Panc1 (cell line): ENCODE results near the gene CDK19. TPM values are rescaled to one million over a fixed set of nuclear protein-coding genes. Genes with fewer than 3 reads are reported as not detected.

ENCODE experiments used
- ATAC-seq: fragments of 200-7000 bp; cut with Tn5 transposase; 2 replicates; pipeline ENCODE4 v1.9.1; 2020; ENCODE audit warnings: mild to moderate bottlenecking, moderate library complexity
- BruUV-seq: library from RNA; stranded (reverse); fragments of 400-500 nt; replicated peaks from 2 replicates; lab custom pipeline; 2021; lab: Mats Ljungman, UMichigan
- CTCF ChIA-PET: fragments of 300-600 bp; sonication (Branson Sonifier 250); formaldehyde crosslinking; loops from one replicate; lab custom pipeline; 2022; ENCODE audit warnings: antibody characterized with exemption; lab: Charles Lee
- POLR2A ChIA-PET: fragments of 300-600 bp; sonication (Branson Sonifier 250); formaldehyde crosslinking; loops from one replicate; lab custom pipeline; 2022; ENCODE audit warnings: antibody characterized with exemption; lab: Charles Lee
- DNase-seq: peaks from one replicate; pipeline ENCODE4 v3.0.0-alpha.2; 2010; ENCODE audit warnings: low read depth, low spot score
- H3K27ac ChIP-seq: 2 replicates; pipeline ENCODE4 v1.5.1; 2011; ENCODE audit warnings: mild to moderate bottlenecking, low read length, inconsistent platforms
- H3K27me3 ChIP-seq: fragments of 200-500 bp; sonication (Bioruptor generic); 2 replicates; pipeline ENCODE4 v1.6.0; 2014; ENCODE audit warnings: low read length, inconsistent platforms; ENCODE audit not compliant: control insufficient read depth, insufficient read depth
- H3K36me3 ChIP-seq: fragments of 200-500 bp; sonication (Bioruptor generic); 2 replicates; pipeline ENCODE4 v1.5.1; 2014; ENCODE audit warnings: inconsistent platforms, mild to moderate bottlenecking, low read length, moderate library complexity; ENCODE audit not compliant: control insufficient read depth, insufficient read depth
- H3K4me1 ChIP-seq: 2 replicates; pipeline ENCODE4 v1.5.1; 2011; ENCODE audit warnings: inconsistent platforms, mild to moderate bottlenecking, low read length, moderate library complexity; ENCODE audit not compliant: control insufficient read depth, insufficient read depth
- H3K4me3 ChIP-seq, 2 experiments: 2 replicates each; pipeline ENCODE4 v1.5.1; 2011 to 2012; ENCODE audit warnings: low read depth in 2 of 2, low read length in 2 of 2, mild to moderate bottlenecking in 2 of 2, inconsistent platforms in 1 of 2, moderate library complexity in 1 of 2
- H3K9me3 ChIP-seq: fragments of 200-500 bp; sonication (Bioruptor generic); 2 replicates; pipeline ENCODE4 v1.5.1; 2014; ENCODE audit warnings: low read depth, mild to moderate bottlenecking, inconsistent platforms, low read length, moderate library complexity; ENCODE audit not compliant: control insufficient read depth, insufficient read depth
- CTCF ChIP-seq: fragments of 450-650 bp; IDR thresholded peaks from 2 replicates; pipeline ENCODE4 v1.5.1; 2017; ENCODE audit warnings: mild to moderate bottlenecking
- POLR2AphosphoS5 ChIP-seq: IDR thresholded peaks from 2 replicates; pipeline ENCODE4 v1.6.1; 2012; ENCODE audit warnings: mild to moderate bottlenecking, low read depth, low read length, moderate library complexity
- SIN3A ChIP-seq: IDR thresholded peaks from 2 replicates; pipeline ENCODE4 v1.6.1; 2012; ENCODE audit warnings: low read depth, mild to moderate bottlenecking, low read length, moderate library complexity, borderline replicate concordance; ENCODE audit not compliant: insufficient read depth
- TCF7L2 ChIP-seq: IDR thresholded peaks from 2 replicates; pipeline ENCODE4 v1.6.1; 2011; ENCODE audit warnings: mild to moderate bottlenecking, low read depth, low read length, inconsistent platforms
- in situ Hi-C: cut with HindIII; loops from 2 replicates; pipeline ENCODE4 v1.10.0; 2016; ENCODE audit warnings: low sequenced_read_pairs, low pct_unique_long_range_greater_than_20kb
- intact Hi-C: fragments of 100-400 bp; cut with micrococcal nuclease; formaldehyde crosslinking; loops from one replicate; pipeline ENCODE4 v1.10.0; 2022; ENCODE audit not compliant: unreplicated experiment
- total RNA-seq: library from RNA; stranded (reverse); gene quantifications from one replicate; pipeline ENCODE4 v1.2.1, GENCODE V29; 2021; ENCODE audit not compliant: unreplicated experiment
- TF ChIP-seq, protein P1 (sequence below), 2 experiments: IDR thresholded peaks; 2 replicates each; pipeline ENCODE4 v1.6.1; 2011 to 2012; ENCODE audit warnings: low read depth in 2 of 2, control low read depth in 1 of 2, low read length in 1 of 2, mild to moderate bottlenecking in 1 of 2, moderate library complexity in 1 of 2; ENCODE audit not compliant: insufficient read depth in 1 of 2

The CDK19 gene
- total RNA-seq, 1 experiment from 2014 or later = 48.4 TPM

GRCh38 chr6:110853754-110854477, 38.6 kb upstream of the CDK19 start:
- no TSS peak for BruUV-seq

GRCh38 chr6:110852773-110853172, 37.5 kb upstream of the CDK19 start:
- in situ Hi-C loops = no loop called here
- no peak overlapping the region for H3K27ac ChIP-seq
- TF ChIP-seq CTCF (no peak), POLR2AphosphoS5 (no peak), SIN3A (no peak), TCF7L2 (no peak)
- TF ChIP-seq, protein P1, sequence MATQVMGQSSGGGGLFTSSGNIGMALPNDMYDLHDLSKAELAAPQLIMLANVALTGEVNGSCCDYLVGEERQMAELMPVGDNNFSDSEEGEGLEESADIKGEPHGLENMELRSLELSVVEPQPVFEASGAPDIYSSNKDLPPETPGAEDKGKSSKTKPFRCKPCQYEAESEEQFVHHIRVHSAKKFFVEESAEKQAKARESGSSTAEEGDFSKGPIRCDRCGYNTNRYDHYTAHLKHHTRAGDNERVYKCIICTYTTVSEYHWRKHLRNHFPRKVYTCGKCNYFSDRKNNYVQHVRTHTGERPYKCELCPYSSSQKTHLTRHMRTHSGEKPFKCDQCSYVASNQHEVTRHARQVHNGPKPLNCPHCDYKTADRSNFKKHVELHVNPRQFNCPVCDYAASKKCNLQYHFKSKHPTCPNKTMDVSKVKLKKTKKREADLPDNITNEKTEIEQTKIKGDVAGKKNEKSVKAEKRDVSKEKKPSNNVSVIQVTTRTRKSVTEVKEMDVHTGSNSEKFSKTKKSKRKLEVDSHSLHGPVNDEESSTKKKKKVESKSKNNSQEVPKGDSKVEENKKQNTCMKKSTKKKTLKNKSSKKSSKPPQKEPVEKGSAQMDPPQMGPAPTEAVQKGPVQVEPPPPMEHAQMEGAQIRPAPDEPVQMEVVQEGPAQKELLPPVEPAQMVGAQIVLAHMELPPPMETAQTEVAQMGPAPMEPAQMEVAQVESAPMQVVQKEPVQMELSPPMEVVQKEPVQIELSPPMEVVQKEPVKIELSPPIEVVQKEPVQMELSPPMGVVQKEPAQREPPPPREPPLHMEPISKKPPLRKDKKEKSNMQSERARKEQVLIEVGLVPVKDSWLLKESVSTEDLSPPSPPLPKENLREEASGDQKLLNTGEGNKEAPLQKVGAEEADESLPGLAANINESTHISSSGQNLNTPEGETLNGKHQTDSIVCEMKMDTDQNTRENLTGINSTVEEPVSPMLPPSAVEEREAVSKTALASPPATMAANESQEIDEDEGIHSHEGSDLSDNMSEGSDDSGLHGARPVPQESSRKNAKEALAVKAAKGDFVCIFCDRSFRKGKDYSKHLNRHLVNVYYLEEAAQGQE (IDR thresholded peaks at IDR 0.05; ENCODE audit: insufficient read depth in 1 of 2, low read depth in 2 of 2, low read length in 1 of 2) = no peak
- ChIA-PET POLR2A (no interaction called here), CTCF (no interaction called here)
- no TSS peak for BruUV-seq
- H3K36me3 ChIP-seq = no peaks in the 10 kb centered on the region
- H3K4me1 ChIP-seq = no peaks in the 10 kb centered on the region
- H3K27me3 ChIP-seq = no peaks in the 10 kb centered on the region; the same call in 1 of the 2 replicates
- intact Hi-C loops = no loop called here
- no peaks in the 10 kb centered on the region for H3K9me3 ChIP-seq
- no peak overlapping the region for H3K4me3 ChIP-seq
- DNase-seq (no peak), ATAC-seq (no peak)

More at GRCh38 chr6:110853754-110854477, 38.6 kb upstream of the CDK19 start:
- TF ChIP-seq SIN3A = no peak
- TF ChIP-seq TCF7L2 = no peak
- no peak for TF ChIP-seq POLR2AphosphoS5
- TF ChIP-seq, protein P1 (IDR thresholded peaks at IDR 0.05; ENCODE audit: insufficient read depth in 1 of 2, low read depth in 2 of 2, low read length in 1 of 2) = no peak
- TF ChIP-seq CTCF = no peak
- intact Hi-C loops (no loop called here), in situ Hi-C loops (no loop called here)
- Histone ChIP-seq H3K9me3 (no peaks in the 10 kb centered on the region), H3K4me3 (no peak overlapping the region), H3K27ac (no peak overlapping the region), H3K27me3 (no peaks in the 10 kb centered on the region; the same call in 1 of the 2 replicates), H3K36me3 (no peaks in the 10 kb centered on the region), H3K4me1 (no peaks in the 10 kb centered on the region)
- no peak for DNase-seq
- peak; percentile 46; the same call in 1 of the 2 replicates for ATAC-seq
- ChIA-PET CTCF (no interaction called here), POLR2A (interaction anchor here (0.6 kb wide), 2 partner anchors 139 to 178 kb away, joined by 6 read pairs; no protein-coding TSS in a partner anchor)
